CD4-positive, alpha-beta memory T cell (primary cell): Measurements from ENCODE around the gene DPYSL5. TPM values are rescaled to one million over a fixed set of nuclear protein-coding genes. Genes with fewer than 3 reads are reported as not detected.
A peak's percentile ranks its signal among the peaks of the same experiment; 100 is the strongest.

ENCODE experiments used
- CTCF ChIA-PET: fragments of 350-600 bp; sonication (Branson Sonifier 250); formaldehyde crosslinking; loops from one replicate; lab custom pipeline; 2021; ENCODE audit warnings: inconsistent platforms; ENCODE audit not compliant: partially characterized antibody; lab: Charles Lee
- POLR2A ChIA-PET: fragments of 350-600 bp; sonication (Branson Sonifier 250); formaldehyde crosslinking; loops from one replicate; lab custom pipeline; 2021; ENCODE audit not compliant: partially characterized antibody; lab: Charles Lee
- DNase-seq, 5 donors: peaks; one replicate each; pipeline versions ENCODE4 v3.0.0 to v3.0.0-alpha.2; 2020 to 2022; ENCODE audit warnings: mixed read lengths in 1 of 5
- H3K27ac ChIP-seq: one replicate; pipeline ENCODE4 v1.7.0; 2013; ENCODE audit warnings: low read depth, low read length
- H3K27me3 ChIP-seq: 2 replicates; pipeline ENCODE4 v1.7.0; 2013; ENCODE audit warnings: mild to moderate bottlenecking, low read length, moderate library complexity; ENCODE audit not compliant: insufficient read depth
- H3K36me3 ChIP-seq: 2 replicates; pipeline ENCODE4 v1.7.0; 2013; ENCODE audit warnings: mild to moderate bottlenecking, low read length, moderate library complexity; ENCODE audit not compliant: insufficient read depth
- H3K4me1 ChIP-seq: 2 replicates; pipeline ENCODE4 v1.7.0; 2013; ENCODE audit warnings: mild to moderate bottlenecking, low read length, moderate library complexity; ENCODE audit not compliant: insufficient read depth
- H3K4me3 ChIP-seq, 2 donors: one replicate each; pipeline ENCODE4 v1.7.0; 2013; ENCODE audit warnings: low read length in 2 of 2, mild to moderate bottlenecking in 1 of 2
- H3K9me3 ChIP-seq, 2 donors: one replicate each; pipeline ENCODE4 v1.7.0; 2013; ENCODE audit warnings: low read length in 2 of 2, control low read depth in 1 of 2; ENCODE audit not compliant: control insufficient read depth in 1 of 2
- H3K27ac Mint-ChIP-seq, 7 donors: one replicate each; pipeline ENCODE4 v1.8.0; 2020 to 2021; ENCODE audit warnings: mixed read lengths in 7 of 7, mild to moderate bottlenecking in 6 of 7, inconsistent platforms in 3 of 7, moderate library complexity in 3 of 7
- H3K27me3 Mint-ChIP-seq, 2 donors: one replicate each; pipeline ENCODE4 v1.8.0; 2020 to 2021; ENCODE audit warnings: mixed read lengths in 2 of 2
- H3K36me3 Mint-ChIP-seq, 2 donors: one replicate each; pipeline ENCODE4 v1.8.0; 2020 to 2021; ENCODE audit warnings: mixed read lengths in 2 of 2, inconsistent platforms in 1 of 2, mild to moderate bottlenecking in 1 of 2
- H3K4me1 Mint-ChIP-seq, 4 donors: one replicate each; pipeline ENCODE4 v1.8.0; 2020 to 2021; ENCODE audit warnings: mixed read lengths in 4 of 4, mild to moderate bottlenecking in 1 of 4
- H3K4me3 Mint-ChIP-seq, 8 donors: one replicate each; pipeline ENCODE4 v1.8.0; 2020 to 2021; ENCODE audit warnings: mixed read lengths in 8 of 8, mild to moderate bottlenecking in 7 of 8, moderate library complexity in 6 of 8, inconsistent platforms in 3 of 8
- H3K9me3 Mint-ChIP-seq, 8 donors: one replicate each; pipeline ENCODE4 v1.8.0; 2020 to 2021; ENCODE audit warnings: mixed read lengths in 8 of 8, mild to moderate bottlenecking in 5 of 8, inconsistent platforms in 3 of 8, moderate library complexity in 1 of 8
- intact Hi-C: fragments of 100-400 bp; cut with micrococcal nuclease; formaldehyde crosslinking; loops from one replicate; pipeline ENCODE4 v1.15.1; 2023
- polyA plus RNA-seq, 2 donors: library from polyadenylated mRNA; unstranded; fragments of 300-500 nt; fragmentation: Illumina TruSeq; gene quantifications; one replicate each; pipeline ENCODE4 v1.2.3, GENCODE V29; 2021
- total RNA-seq, 2 experiments: library from RNA; stranded (reverse); gene quantifications; one replicate each; pipeline ENCODE4 v1.2.3, GENCODE V29; 2021

DPYSL5 gene
- total and polyA plus RNA-seq, 4 experiments from 2014 or later, result not detected

- intact Hi-C loops, result loop anchor here (5.0 kb wide), 1 partner anchor 77 kb away; no protein-coding TSS in a partner anchor
- H3K36me3 Mint-ChIP-seq, result no peaks in the 10 kb centered on the region
- ChIA-PET POLR2A (no interaction called here), CTCF (interaction anchor here (0.9 to 3.9 kb wide), 12 partner anchors 9 to 458 kb away, joined by 3 to 64 read pairs (median 8); no protein-coding TSS in a partner anchor)
- H3K4me1 ChIP-seq, result peaks cover 37% of the 10 kb centered on the region
- no peak overlapping the region for H3K27ac Mint-ChIP-seq
- peaks cover 38% of the 10 kb centered on the region for H3K27me3 ChIP-seq
- H3K4me3 Mint-ChIP-seq, result no peak overlapping the region
- H3K27me3 Mint-ChIP-seq, result peaks cover 34 to 36% of the 10 kb centered on the region in 2 donors
- H3K4me1 Mint-ChIP-seq, result peaks cover 2 to 20% (median 8%) of the 10 kb centered on the region in 4 donors
- no peak for DNase-seq
- H3K36me3 ChIP-seq, result no peaks in the 10 kb centered on the region
- no peak overlapping the region for H3K4me3 ChIP-seq
- H3K9me3 ChIP-seq, result no peaks in the 10 kb centered on the region
- peaks cover 0 to 2% (median 0%) of the 10 kb centered on the region in 8 donors for H3K9me3 Mint-ChIP-seq
- H3K27ac ChIP-seq, result no peak overlapping the region
Measured at GRCh38 chr2:26845021-26845420, 2.9 kb upstream of the DPYSL5 start.

DNA sequence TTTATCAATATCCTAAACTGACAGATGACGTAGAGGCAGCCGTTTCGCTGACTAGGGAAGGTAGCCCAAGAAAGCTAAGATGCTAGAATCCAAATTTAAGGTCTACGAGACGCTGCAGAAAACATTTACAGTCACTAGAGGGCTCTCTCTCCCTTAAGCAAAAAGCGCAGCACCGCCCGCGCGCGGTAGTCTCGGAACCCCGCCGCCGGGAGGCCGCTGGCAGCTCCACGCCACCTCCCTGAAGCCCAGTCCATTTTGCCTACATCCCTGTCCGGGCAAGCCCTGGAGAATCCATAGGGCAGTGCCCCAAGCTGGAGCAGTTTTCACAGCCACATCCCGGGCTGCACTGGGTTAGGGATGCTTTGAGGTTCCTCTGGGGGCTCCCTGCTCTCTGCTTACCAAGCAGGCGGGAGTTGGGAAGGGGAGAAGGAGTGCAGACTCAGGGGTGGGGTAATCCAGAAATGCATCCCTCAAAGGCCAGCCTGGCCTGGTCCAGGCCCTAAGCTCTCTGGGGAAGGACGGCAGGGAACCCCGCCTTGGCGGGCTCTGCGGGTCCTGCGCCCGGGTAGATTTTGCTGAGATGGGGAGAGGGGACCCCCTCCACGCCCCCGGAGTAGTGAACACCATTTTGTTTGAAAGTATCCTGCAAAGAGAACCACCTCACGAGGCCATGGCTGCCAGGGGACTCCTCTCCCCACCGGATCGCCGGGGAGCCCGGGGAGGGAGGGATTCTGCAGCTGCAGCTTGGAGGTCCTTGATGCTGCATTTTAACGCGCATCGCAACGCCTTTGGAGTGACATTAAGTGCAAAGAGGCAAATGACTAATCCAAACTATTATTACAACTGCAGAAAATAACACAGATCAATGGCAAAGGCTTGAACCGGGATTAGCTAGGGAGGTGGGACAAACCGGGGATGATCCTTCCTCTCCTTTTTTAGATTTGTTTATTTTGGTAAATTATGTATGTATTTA lies 1.3 kb upstream of the DPYSL5 start:
- H3K27me3 ChIP-seq, result peaks cover 43% of the 10 kb centered on the region
- peaks cover 0 to 2% (median 0%) of the 10 kb centered on the region in 8 donors for H3K9me3 Mint-ChIP-seq
- H3K27ac ChIP-seq, result no peak overlapping the region
- ChIA-PET POLR2A (no interaction called here), CTCF (interaction anchor here (0.6 to 3.9 kb wide), 25 partner anchors 8 to 496 kb away, joined by 3 to 64 read pairs (median 4); partner anchors contain the start of gene TRIM54)
- H3K27me3 Mint-ChIP-seq, result peaks cover 29 to 34% of the 10 kb centered on the region in 2 donors
- peaks cover 2 to 27% (median 8%) of the 10 kb centered on the region in 4 donors for H3K4me1 Mint-ChIP-seq
- intact Hi-C loops, result loop anchor here (1.0 to 5.0 kb wide), 3 partner anchors 76 to 434 kb away; no protein-coding TSS in a partner anchor
- DNase-seq, result peak in 4 of 5 donors; percentile 49 to 59 (median 55)
- peak overlapping the region in 2 of 7 donors; percentile 16 to 73 for H3K27ac Mint-ChIP-seq
- H3K36me3 Mint-ChIP-seq, result no peaks in the 10 kb centered on the region
- H3K4me3 Mint-ChIP-seq, result peak overlapping the region; percentile 70 to 92 (median 78)
- peaks cover 38% of the 10 kb centered on the region for H3K4me1 ChIP-seq
- H3K36me3 ChIP-seq, result no peaks in the 10 kb centered on the region
- no peaks in the 10 kb centered on the region for H3K9me3 ChIP-seq
- no peak overlapping the region for H3K4me3 ChIP-seq

GRCh38 chr2:26847307-26847654 lies 651 bp upstream of the DPYSL5 start:
- intact Hi-C loops, result loop anchor here (5.0 kb wide), 1 partner anchor 75 kb away; no protein-coding TSS in a partner anchor

DNA sequence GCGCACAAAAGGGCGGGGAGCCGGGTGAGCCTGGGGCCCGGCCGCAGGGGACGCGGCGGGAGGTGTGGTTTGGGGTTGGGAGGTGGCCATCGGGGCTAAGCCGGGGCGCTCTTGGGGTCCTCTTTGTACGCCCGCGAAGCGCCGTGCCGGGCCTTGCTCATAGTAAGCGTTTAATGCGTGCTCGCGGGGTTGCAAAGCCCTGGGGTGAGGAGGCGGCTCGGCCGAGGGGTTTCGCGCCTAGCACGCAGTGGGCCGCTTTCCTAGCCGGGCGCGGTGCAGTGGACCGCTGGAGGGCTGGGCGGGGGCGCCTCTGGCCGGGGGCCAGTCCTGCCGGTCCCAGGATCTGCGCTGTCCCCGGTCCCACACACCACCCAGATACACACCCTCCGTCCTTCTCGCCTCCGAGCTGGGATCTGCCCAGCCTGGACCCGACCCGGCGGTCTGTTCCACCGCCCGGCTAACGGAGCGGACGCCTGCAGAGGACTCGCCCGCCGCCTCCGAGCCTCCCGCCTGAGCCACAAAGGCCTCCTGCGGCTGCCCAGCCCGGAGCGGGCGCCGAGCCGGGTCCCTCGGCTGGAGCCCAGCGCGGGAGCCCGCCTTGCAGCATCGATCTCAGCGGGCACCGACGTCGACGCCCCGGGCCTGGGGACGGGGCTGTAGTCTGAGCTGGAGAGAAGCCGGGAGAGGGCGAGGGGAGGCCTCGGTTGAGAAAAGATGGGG lies 564 bp downstream of the DPYSL5 start:
- no peaks in the 10 kb centered on the region for H3K36me3 Mint-ChIP-seq
- ChIA-PET POLR2A (interaction anchor here (0.6 kb wide), 1 partner anchor 448 kb away, joined by 3 read pairs; no protein-coding TSS in a partner anchor), CTCF (interaction anchor here (1.5 kb wide), 1 partner anchor 74 kb away, joined by 3 read pairs; no protein-coding TSS in a partner anchor)
- Histone ChIP-seq H3K36me3 (no peaks in the 10 kb centered on the region), H3K27ac (no peak overlapping the region), H3K4me1 (peaks cover 38% of the 10 kb centered on the region), H3K4me3 (peak overlapping the region in 1 of 2 donors; percentile 19), H3K27me3 (peaks cover 46% of the 10 kb centered on the region), H3K9me3 (no peaks in the 10 kb centered on the region)
- peak overlapping the region; percentile 71 to 88 (median 76) for H3K4me3 Mint-ChIP-seq
- peak in 1 of 5 donors; percentile 19 for DNase-seq
- no peak overlapping the region for H3K27ac Mint-ChIP-seq
- peaks cover 2 to 27% (median 8%) of the 10 kb centered on the region in 4 donors for H3K4me1 Mint-ChIP-seq
- intact Hi-C loops, result loop anchor here (5.0 kb wide), 1 partner anchor 74 kb away; no protein-coding TSS in a partner anchor
- H3K9me3 Mint-ChIP-seq, result peaks cover 0 to 2% (median 0%) of the 10 kb centered on the region in 8 donors
- peaks cover 39 to 41% of the 10 kb centered on the region in 2 donors for H3K27me3 Mint-ChIP-seq

More at GRCh38 chr2:26847307-26847654, 651 bp upstream of the DPYSL5 start:
- Histone ChIP-seq H3K4me3 (peak overlapping the region in 1 of 2 donors; percentile 2), H3K27me3 (peaks cover 43% of the 10 kb centered on the region), H3K9me3 (no peaks in the 10 kb centered on the region), H3K4me1 (peaks cover 38% of the 10 kb centered on the region), H3K27ac (no peak overlapping the region), H3K36me3 (no peaks in the 10 kb centered on the region)
- H3K4me1 Mint-ChIP-seq, result peaks cover 2 to 27% (median 8%) of the 10 kb centered on the region in 4 donors
- ChIA-PET POLR2A (no interaction called here), CTCF (interaction anchor here (0.6 to 3.9 kb wide), 9 partner anchors 12 to 432 kb away, joined by 3 to 64 read pairs (median 10); no protein-coding TSS in a partner anchor)
- H3K9me3 Mint-ChIP-seq, result peaks cover 0 to 2% (median 0%) of the 10 kb centered on the region in 8 donors
- no peak for DNase-seq
- peaks cover 34 to 37% of the 10 kb centered on the region in 2 donors for H3K27me3 Mint-ChIP-seq
- peak overlapping the region in 7 of 8 donors; percentile 51 to 92 (median 65) for H3K4me3 Mint-ChIP-seq
- no peak overlapping the region for H3K27ac Mint-ChIP-seq
- no peaks in the 10 kb centered on the region for H3K36me3 Mint-ChIP-seq

GRCh38 chr2:26849056-26849999 lies 1.4 kb downstream of the DPYSL5 start:
- intact Hi-C loops, result loop anchor here (5.0 kb wide), 1 partner anchor 73 kb away; no protein-coding TSS in a partner anchor
- H3K4me3 ChIP-seq, result peak overlapping the region in 1 of 2 donors; percentile 19
- no peak overlapping the region for H3K27ac ChIP-seq
- Mint-ChIP-seq H3K4me1 (peaks cover 2 to 27% (median 8%) of the 10 kb centered on the region in 4 donors), H3K36me3 (no peaks in the 10 kb centered on the region), H3K27me3 (peaks cover 39% of the 10 kb centered on the region in 2 donors), H3K9me3 (peaks cover 0 to 2% (median 0%) of the 10 kb centered on the region in 8 donors), H3K4me3 (peak overlapping the region; percentile 71 to 88 (median 76)), H3K27ac (no peak overlapping the region)
- ChIA-PET CTCF (interaction anchor here (1.5 kb wide), 1 partner anchor 73 kb away, joined by 3 read pairs; no protein-coding TSS in a partner anchor), POLR2A (interaction anchor here (0.6 kb wide), 1 partner anchor 449 kb away, joined by 3 read pairs; no protein-coding TSS in a partner anchor)
- H3K9me3 ChIP-seq, result no peaks in the 10 kb centered on the region
- H3K27me3 ChIP-seq, result peaks cover 46% of the 10 kb centered on the region
- peak in 1 of 5 donors; percentile 9 for DNase-seq
- H3K4me1 ChIP-seq, result peaks cover 38% of the 10 kb centered on the region
- H3K36me3 ChIP-seq, result no peaks in the 10 kb centered on the region

- peaks cover 38% of the 10 kb centered on the region for H3K4me1 ChIP-seq
- ChIA-PET POLR2A (no interaction called here), CTCF (no interaction called here)
- no peak overlapping the region for H3K4me3 ChIP-seq
- Mint-ChIP-seq H3K4me3 (peak overlapping the region in 6 of 8 donors; percentile 16 to 60 (median 52)), H3K9me3 (peaks cover 0 to 2% (median 0%) of the 10 kb centered on the region in 8 donors), H3K36me3 (no peaks in the 10 kb centered on the region), H3K4me1 (peaks cover 2 to 27% (median 8%) of the 10 kb centered on the region in 4 donors), H3K27ac (no peak overlapping the region), H3K27me3 (peaks cover 36% of the 10 kb centered on the region in 2 donors)
- no peaks in the 10 kb centered on the region for H3K36me3 ChIP-seq
- intact Hi-C loops, result loop anchor here (5.0 kb wide), 1 partner anchor 72 kb away; no protein-coding TSS in a partner anchor
- no peaks in the 10 kb centered on the region for H3K9me3 ChIP-seq
- H3K27me3 ChIP-seq, result peaks cover 46% of the 10 kb centered on the region
- DNase-seq, result no peak
- H3K27ac ChIP-seq, result no peak overlapping the region
Measured at GRCh38 chr2:26850000-26850431, 2.1 kb downstream of the DPYSL5 start.
